ENCODE measurements around the gene TMEM95. TPM values are rescaled to one million over a fixed set of nuclear protein-coding genes. Genes with fewer than 3 reads are reported as not detected.

Gene TMEM95
- total and polyA plus RNA-seq, 10 of the 15 experiments (the other 5 are each of a cell fraction or from before 2014, with no cell fraction given) = 0.05 to 0.28 TPM; not detected in 8

GRCh38 chr17:7391307-7391706 is 36.4 kb downstream of the TMEM95 start:
- no TSS peak for BruUV-seq (replicated peaks)
- WGBS (ENCODE audit: insufficient coverage, insufficient replicate concordance, low lambda C conversion rate, missing lambda C conversion rate) = 87% methylated on average over 2 of the region's 2 CpGs
- TF ChIP-seq SREBF2 (IDR thresholded peaks at IDR 0.05; ENCODE audit: low read length) = no peak
- TF ChIP-seq IKZF1 (conservative IDR thresholded peaks at IDR 0.05) = no peak
- TF ChIP-seq CBX5 (IDR thresholded peaks at IDR 0.05; ENCODE audit: low read depth) = no peak
- TF ChIP-seq ATF7 (IDR thresholded peaks at IDR 0.05; ENCODE audit: low read depth) = no peak
- no peak for TF ChIP-seq ETV6 (conservative IDR thresholded peaks at IDR 0.05 in 1 of 2, IDR thresholded peaks at IDR 0.05 in 1 of 2; ENCODE audit: borderline replicate concordance in 1 of 2, low read depth in 1 of 2)
- no peak for TF ChIP-seq MAX (IDR thresholded peaks at IDR 0.05; ENCODE audit: low read depth, low read length)
- no peak for TF ChIP-seq KDM1A (IDR thresholded peaks at IDR 0.05; ENCODE audit: borderline replicate concordance)
- TF ChIP-seq USF2 (IDR thresholded peaks at IDR 0.05; ENCODE audit: borderline replicate concordance, low read depth, low read length) = no peak
- TF ChIP-seq ZNF207 (IDR thresholded peaks at IDR 0.05; ENCODE audit: borderline replicate concordance) = no peak
- TF ChIP-seq NBN (IDR thresholded peaks at IDR 0.05) = no peak
- TF ChIP-seq CBX3 (IDR thresholded peaks at IDR 0.05; ENCODE audit: borderline replicate concordance, low read depth) = no peak
- TF ChIP-seq YY1 (IDR thresholded peaks at IDR 0.05; ENCODE audit: low read depth, low read length) = no peak
- TF ChIP-seq HDAC6 (IDR thresholded peaks at IDR 0.05; ENCODE audit: unreplicated experiment) = no peak
- no peak for TF ChIP-seq TARDBP (IDR thresholded peaks at IDR 0.05; ENCODE audit: borderline replicate concordance)
- no peak for TF ChIP-seq ZBTB11 (CRISPR knock-in tag; IDR thresholded peaks at IDR 0.05)
- no peak for TF ChIP-seq HDGF (IDR thresholded peaks at IDR 0.05)
- no peak for TF ChIP-seq SMAD5 (IDR thresholded peaks at IDR 0.05; ENCODE audit: low read depth)
- TF ChIP-seq HCFC1 (IDR thresholded peaks at IDR 0.05; ENCODE audit: low read length) = no peak
- no peak for TF ChIP-seq NFIC (IDR thresholded peaks at IDR 0.05; ENCODE audit: low read depth, low read length)
- no peak for TF ChIP-seq PAX5 (IDR thresholded peaks at IDR 0.05; ENCODE audit: borderline replicate concordance, low read depth, low read length)
- no peaks in the 10 kb centered on the region for H4K20me1 ChIP-seq (ENCODE audit: control insufficient read depth, insufficient read depth)
- H3K27ac ChIP-seq (ENCODE audit: control insufficient read depth, insufficient read depth) = no peak overlapping the region
- in situ Hi-C loops (cut with MboI) = no loop called here
- H3K36me3 ChIP-seq (ENCODE audit: control insufficient read depth in 2 of 2, insufficient read depth in 2 of 2, low read length in 1 of 2) = no peaks in the 10 kb centered on the region
- ChIA-PET SMC1A (ENCODE audit: uncharacterized antibody, unreplicated experiment) (no interaction called here), POLR2A (no interaction called here), CTCF (no interaction called here), RAD21 (ENCODE audit: unreplicated experiment) (no interaction called here)
- H3K4me2 ChIP-seq (ENCODE audit: control insufficient read depth, insufficient read depth) = no peak overlapping the region
- ATAC-seq (no peak), FAIRE-seq (no peak), DNase-seq (ENCODE audit: low read depth, low spot score) (no peak)
- H3K9ac ChIP-seq (ENCODE audit: control insufficient read depth, insufficient read depth, low read length) = no peak overlapping the region
- H3K79me2 ChIP-seq (ENCODE audit: control insufficient read depth, insufficient read depth, low read length) = peaks cover 2% of the 10 kb centered on the region
- no peaks in the 10 kb centered on the region for H3K27me3 ChIP-seq (replicated peaks in 1 of 2; ENCODE audit: control insufficient read depth in 2 of 2, insufficient read depth in 2 of 2, low read length in 1 of 2)
- intact Hi-C loops (cut with micrococcal nuclease; ENCODE audit: unreplicated experiment) = no loop called here
- H2AFZ ChIP-seq (ENCODE audit: control insufficient read depth, low read depth, low read length) = no peak overlapping the region
- H3K4me1 ChIP-seq (ENCODE audit: control insufficient read depth, insufficient read depth, low read length) = no peaks in the 10 kb centered on the region
- H3K9me3 ChIP-seq (replicated peaks; ENCODE audit: control insufficient read depth, insufficient read depth, low read length) = no peaks in the 10 kb centered on the region
- no peak overlapping the region for H3K4me3 ChIP-seq

All from GM12878 (cell line).